ENCODE measurements around the gene EFEMP2. TPM values are rescaled to one million over a fixed set of nuclear protein-coding genes. Genes with fewer than 3 reads are reported as not detected.

Gene EFEMP2
- polyA plus RNA-seq, 1 donor (not counting 4 experiments of a cell fraction or from before 2014, with no cell fraction given), result 4.8 TPM

GRCh38 chr11:65866509-65867283 is 5.9 kb downstream of the EFEMP2 start:
- no peaks in the 10 kb centered on the region for H4K20me1 ChIP-seq (ENCODE audit: control insufficient read depth, extremely low read depth, insufficient read depth, low read length)
- no peak overlapping the region for H2AFZ ChIP-seq (ENCODE audit: control insufficient read depth, low read length)
- no peak overlapping the region for H3K9ac ChIP-seq (ENCODE audit: control insufficient read depth, extremely low read depth, insufficient read depth, low read length)
- H3K36me3 ChIP-seq (ENCODE audit: control insufficient read depth in 2 of 2, extremely low read depth in 1 of 2, insufficient read depth in 2 of 2, low read length in 2 of 2), result peaks cover 34 to 49% of the 10 kb centered on the region in 2 experiments
- H3K4me3 ChIP-seq (ENCODE audit: control insufficient read depth in 2 of 3, extremely low read depth in 1 of 3, insufficient read depth in 2 of 3, low read depth in 1 of 3, low read length in 3 of 3), result no peak overlapping the region
- no peaks in the 10 kb centered on the region for H3K27me3 ChIP-seq (ENCODE audit: control insufficient read depth, extremely low read depth, insufficient read depth, low read length)
- H3K27ac ChIP-seq (ENCODE audit: control insufficient read depth, insufficient read depth, low read length), result no peak overlapping the region
- DNase-seq (ENCODE audit: low read depth, low spot score) (no peak), FAIRE-seq (no peak)
- H3K4me2 ChIP-seq (ENCODE audit: control insufficient read depth, extremely low read depth, insufficient read depth, low read depth, low read length), result no peak overlapping the region
- H3K9me1 ChIP-seq (ENCODE audit: control insufficient read depth, extremely low read depth, insufficient read depth, low read length), result no peaks in the 10 kb centered on the region
- peaks cover 18% of the 10 kb centered on the region for H3K79me2 ChIP-seq (ENCODE audit: control insufficient read depth, insufficient read depth, low read length)
- peaks cover 5% of the 10 kb centered on the region for H3K4me1 ChIP-seq (ENCODE audit: control insufficient read depth, extremely low read depth, insufficient read depth, low read length)
- no peak for TF ChIP-seq EZH2 (IDR thresholded peaks at IDR 0.05; ENCODE audit: low read length)
- TF ChIP-seq, protein P1, sequence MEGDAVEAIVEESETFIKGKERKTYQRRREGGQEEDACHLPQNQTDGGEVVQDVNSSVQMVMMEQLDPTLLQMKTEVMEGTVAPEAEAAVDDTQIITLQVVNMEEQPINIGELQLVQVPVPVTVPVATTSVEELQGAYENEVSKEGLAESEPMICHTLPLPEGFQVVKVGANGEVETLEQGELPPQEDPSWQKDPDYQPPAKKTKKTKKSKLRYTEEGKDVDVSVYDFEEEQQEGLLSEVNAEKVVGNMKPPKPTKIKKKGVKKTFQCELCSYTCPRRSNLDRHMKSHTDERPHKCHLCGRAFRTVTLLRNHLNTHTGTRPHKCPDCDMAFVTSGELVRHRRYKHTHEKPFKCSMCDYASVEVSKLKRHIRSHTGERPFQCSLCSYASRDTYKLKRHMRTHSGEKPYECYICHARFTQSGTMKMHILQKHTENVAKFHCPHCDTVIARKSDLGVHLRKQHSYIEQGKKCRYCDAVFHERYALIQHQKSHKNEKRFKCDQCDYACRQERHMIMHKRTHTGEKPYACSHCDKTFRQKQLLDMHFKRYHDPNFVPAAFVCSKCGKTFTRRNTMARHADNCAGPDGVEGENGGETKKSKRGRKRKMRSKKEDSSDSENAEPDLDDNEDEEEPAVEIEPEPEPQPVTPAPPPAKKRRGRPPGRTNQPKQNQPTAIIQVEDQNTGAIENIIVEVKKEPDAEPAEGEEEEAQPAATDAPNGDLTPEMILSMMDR (optimal IDR thresholded peaks at IDR 0.05 in 1 of 3, IDR thresholded peaks at IDR 0.05 in 1 of 3, conservative IDR thresholded peaks at IDR 0.05 in 1 of 3; ENCODE audit: extremely low read depth in 1 of 3, insufficient read depth in 2 of 3, low read length in 3 of 3), result no peak
- H3K9me3 ChIP-seq (ENCODE audit: control insufficient read depth, low read depth, low read length), result no peaks in the 10 kb centered on the region
- dilution Hi-C loops (cut with MboI; ENCODE audit: extremely low pct_ligation_motif_present, low sequenced_read_pairs), result no loop called here

DNA sequence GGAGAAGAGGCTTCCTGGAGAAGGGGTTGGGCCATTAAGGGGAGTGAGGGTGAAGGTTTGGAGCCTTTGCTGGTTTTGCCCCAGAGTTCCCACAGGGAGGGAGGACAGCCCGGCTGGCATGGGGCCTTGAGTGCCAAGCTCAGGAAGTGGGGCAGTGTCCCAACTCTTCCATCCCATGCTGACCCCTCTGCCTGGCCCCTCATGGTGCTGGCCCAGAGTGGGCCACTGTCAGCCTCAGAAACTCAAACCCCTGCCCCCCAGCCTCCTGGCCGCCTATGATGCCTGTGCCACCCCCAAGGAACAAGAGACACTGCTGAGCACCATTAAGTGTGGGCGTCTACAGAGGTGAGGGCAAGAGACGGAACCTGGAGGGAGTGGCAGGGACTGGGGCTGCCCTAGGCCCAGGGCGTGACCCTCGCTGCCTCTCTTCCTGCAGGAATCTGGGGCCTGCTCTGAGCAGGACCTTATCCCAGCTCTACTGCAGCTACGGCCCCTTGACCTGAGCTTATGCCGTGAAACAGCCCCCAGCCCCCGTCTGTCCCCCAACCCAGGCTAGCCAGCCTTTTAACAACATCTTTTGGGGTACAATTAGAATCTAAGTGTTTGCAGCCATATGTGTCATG is 6.9 kb downstream of the EFEMP2 start:
- Histone ChIP-seq H4K20me1 (ENCODE audit: control insufficient read depth, extremely low read depth, insufficient read depth, low read length) (no peaks in the 10 kb centered on the region), H3K4me1 (ENCODE audit: control insufficient read depth, extremely low read depth, insufficient read depth, low read length) (peaks cover 8% of the 10 kb centered on the region), H3K4me3 (ENCODE audit: control insufficient read depth in 2 of 3, extremely low read depth in 1 of 3, insufficient read depth in 2 of 3, low read depth in 1 of 3, low read length in 3 of 3) (no peak overlapping the region), H3K36me3 (ENCODE audit: control insufficient read depth in 2 of 2, extremely low read depth in 1 of 2, insufficient read depth in 2 of 2, low read length in 2 of 2) (peaks cover 34 to 51% of the 10 kb centered on the region in 2 experiments), H3K27me3 (ENCODE audit: control insufficient read depth, extremely low read depth, insufficient read depth, low read length) (no peaks in the 10 kb centered on the region), H3K9me1 (ENCODE audit: control insufficient read depth, extremely low read depth, insufficient read depth, low read length) (no peaks in the 10 kb centered on the region), H3K27ac (ENCODE audit: control insufficient read depth, insufficient read depth, low read length) (no peak overlapping the region), H3K9ac (ENCODE audit: control insufficient read depth, extremely low read depth, insufficient read depth, low read length) (no peak overlapping the region), H3K79me2 (ENCODE audit: control insufficient read depth, insufficient read depth, low read length) (peaks cover 29% of the 10 kb centered on the region), H3K4me2 (ENCODE audit: control insufficient read depth, extremely low read depth, insufficient read depth, low read depth, low read length) (no peak overlapping the region), H2AFZ (ENCODE audit: control insufficient read depth, low read length) (no peak overlapping the region), H3K9me3 (ENCODE audit: control insufficient read depth, low read depth, low read length) (no peaks in the 10 kb centered on the region)
- TF ChIP-seq, protein P1 (optimal IDR thresholded peaks at IDR 0.05 in 1 of 3, IDR thresholded peaks at IDR 0.05 in 1 of 3, conservative IDR thresholded peaks at IDR 0.05 in 1 of 3; ENCODE audit: extremely low read depth in 1 of 3, insufficient read depth in 2 of 3, low read length in 3 of 3), result no peak
- TF ChIP-seq EZH2 (IDR thresholded peaks at IDR 0.05; ENCODE audit: low read length), result no peak
- FAIRE-seq, result no peak
- DNase-seq (ENCODE audit: low read depth, low spot score), result no peak
- dilution Hi-C loops (cut with MboI; ENCODE audit: extremely low pct_ligation_motif_present, low sequenced_read_pairs), result no loop called here

All from keratinocyte (primary cell).